ENCODE results near the gene CKS2.

DNA sequence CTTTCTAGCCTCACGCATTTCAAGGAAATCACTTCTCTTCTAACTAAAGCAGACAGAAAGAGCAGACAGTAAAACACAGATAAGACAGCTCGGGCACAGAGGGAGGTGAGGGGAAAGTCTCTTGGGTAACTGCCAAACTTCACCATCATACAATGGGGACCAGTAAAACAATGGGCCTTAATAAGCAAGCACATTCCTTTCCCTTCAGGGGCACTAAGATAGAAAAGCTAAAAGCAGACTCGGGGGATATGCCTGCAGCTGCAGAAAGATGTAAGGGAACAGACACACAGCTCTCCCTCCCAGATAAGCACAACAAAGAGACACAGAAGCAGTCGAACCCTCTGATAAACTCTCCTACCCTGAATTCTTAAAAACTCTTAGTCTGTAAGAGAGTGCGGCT is 15.6 kb upstream of the CKS2 start:
- no peak for TF ChIP-seq POLR2AphosphoS5 (IDR thresholded peaks at IDR 0.05; ENCODE audit: borderline replicate concordance, low read depth, low read length)
- TF ChIP-seq EZH2 (IDR thresholded peaks at IDR 0.05): no peak
- no peak for TF ChIP-seq FOXP2 (optimal IDR thresholded peaks at IDR 0.05; ENCODE audit: control extremely low read depth, extremely low read length, insufficient read depth)
